Activated naive CD4-positive, alpha-beta T cell treated with anti-CD3 and anti-CD28 coated beads, Interleukin-2, amount 50 U/mL, for 24 hours (primary cell): ENCODE results near the gene EED.
"Not testable (repeated sequence)": the region's sequence is repeated elsewhere in the genome, so short reads cannot be mapped to it uniquely, and the experiment has no call there.

Experiments used
- H3K27ac Mint-ChIP-seq: one replicate; pipeline ENCODE4 v1.8.0; 2021; ENCODE audit warnings: mild to moderate bottlenecking, mixed read lengths
- H3K27me3 Mint-ChIP-seq: one replicate; pipeline ENCODE4 v1.8.0; 2021; ENCODE audit warnings: mixed read lengths
- H3K36me3 Mint-ChIP-seq: one replicate; pipeline ENCODE4 v1.8.0; 2021; ENCODE audit warnings: mixed read lengths
- H3K4me1 Mint-ChIP-seq: one replicate; pipeline ENCODE4 v1.8.0; 2021; ENCODE audit warnings: mixed read lengths
- H3K4me3 Mint-ChIP-seq: one replicate; pipeline ENCODE4 v1.8.0; 2021; ENCODE audit warnings: mild to moderate bottlenecking, mixed read lengths
- H3K9me3 Mint-ChIP-seq: one replicate; pipeline ENCODE4 v1.8.0; 2021; ENCODE audit warnings: mixed read lengths

Gene EED

DNA sequence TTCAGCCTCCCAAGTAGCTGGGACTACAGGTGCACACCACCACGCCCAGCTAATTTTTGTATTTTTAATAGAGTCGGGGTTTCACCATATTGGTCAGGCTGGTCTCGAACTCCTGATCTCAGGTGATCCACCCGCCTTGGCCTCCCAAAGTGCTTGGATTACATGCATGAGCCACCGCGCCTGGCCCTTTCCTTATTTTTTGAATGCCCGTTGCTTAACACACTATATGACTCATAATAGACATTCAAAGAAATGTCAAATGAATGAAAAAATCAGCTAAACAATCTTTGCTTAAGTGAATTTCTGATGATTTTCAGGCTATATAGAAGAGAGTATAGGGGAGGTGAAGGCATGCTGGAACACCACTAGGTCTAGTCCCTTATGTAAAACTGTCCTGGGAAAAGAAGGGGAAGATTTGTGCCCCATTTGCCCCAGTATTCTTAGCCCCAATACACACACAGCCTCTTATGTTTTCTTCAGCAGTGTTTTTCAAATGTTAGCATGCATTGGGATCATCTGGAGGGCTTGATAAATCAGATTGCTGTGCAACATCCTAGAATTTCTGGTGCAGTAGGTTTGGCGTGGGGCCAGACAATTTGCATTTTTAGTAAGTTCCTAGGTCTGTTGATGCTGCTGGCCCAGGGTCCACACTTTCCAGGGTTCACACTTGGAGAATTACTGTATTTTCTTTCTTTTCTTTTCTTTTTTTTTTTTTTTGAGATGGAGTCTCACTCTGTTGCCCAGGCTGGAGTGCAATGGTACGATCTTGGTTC lies 45.1 kb downstream of the EED start:
- not testable (repeated sequence) for H3K4me3 Mint-ChIP-seq, H3K36me3 Mint-ChIP-seq, H3K27ac Mint-ChIP-seq, H3K27me3 Mint-ChIP-seq, H3K9me3 Mint-ChIP-seq
- H3K4me1 Mint-ChIP-seq, result peaks cover 49% of the 10 kb centered on the region

DNA sequence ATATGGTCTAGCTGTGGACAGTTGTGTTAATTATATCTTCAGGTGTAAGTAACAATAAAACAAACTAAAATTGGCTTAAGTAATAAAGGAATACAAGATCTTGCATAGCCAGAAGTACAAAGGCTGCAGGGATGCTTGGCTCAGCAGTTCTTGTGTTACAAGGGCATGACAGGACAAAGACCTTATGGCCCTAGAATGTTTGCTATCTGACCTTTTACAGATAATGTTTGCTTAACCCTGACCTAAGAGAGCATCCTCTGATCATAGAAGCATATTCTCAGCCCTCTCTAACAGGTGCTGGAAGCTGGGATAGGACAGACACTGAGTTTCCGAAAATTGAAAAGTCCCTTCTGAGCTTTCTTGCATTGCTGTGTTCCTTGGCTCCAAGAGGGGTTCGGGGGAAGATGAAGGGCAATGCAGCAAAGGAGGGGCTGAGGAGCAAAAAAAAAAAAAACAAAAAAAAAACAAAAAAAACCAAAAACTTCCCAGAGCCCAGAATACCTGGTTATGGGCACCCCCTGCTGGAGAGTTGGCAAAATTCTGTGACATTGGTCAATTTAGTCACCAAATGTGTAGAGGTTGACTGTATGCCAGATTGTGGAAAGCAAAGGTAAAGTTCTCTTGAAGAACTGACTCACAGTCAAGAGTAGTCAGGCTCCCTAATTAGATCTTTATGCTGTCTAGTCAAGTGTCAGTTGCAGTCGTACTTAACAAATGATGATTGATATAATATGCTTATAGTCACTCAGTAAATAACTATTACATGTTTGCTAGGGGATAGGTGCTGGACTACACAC lies 47.1 kb downstream of the EED start:
- H3K27me3 Mint-ChIP-seq, result no peaks in the 10 kb centered on the region
- no peaks in the 10 kb centered on the region for H3K9me3 Mint-ChIP-seq
- no peak overlapping the region for H3K4me3 Mint-ChIP-seq
- peak overlapping the region; percentile 31 for H3K27ac Mint-ChIP-seq
- H3K36me3 Mint-ChIP-seq, result peaks cover 4% of the 10 kb centered on the region
- H3K4me1 Mint-ChIP-seq, result peaks cover 42% of the 10 kb centered on the region

DNA sequence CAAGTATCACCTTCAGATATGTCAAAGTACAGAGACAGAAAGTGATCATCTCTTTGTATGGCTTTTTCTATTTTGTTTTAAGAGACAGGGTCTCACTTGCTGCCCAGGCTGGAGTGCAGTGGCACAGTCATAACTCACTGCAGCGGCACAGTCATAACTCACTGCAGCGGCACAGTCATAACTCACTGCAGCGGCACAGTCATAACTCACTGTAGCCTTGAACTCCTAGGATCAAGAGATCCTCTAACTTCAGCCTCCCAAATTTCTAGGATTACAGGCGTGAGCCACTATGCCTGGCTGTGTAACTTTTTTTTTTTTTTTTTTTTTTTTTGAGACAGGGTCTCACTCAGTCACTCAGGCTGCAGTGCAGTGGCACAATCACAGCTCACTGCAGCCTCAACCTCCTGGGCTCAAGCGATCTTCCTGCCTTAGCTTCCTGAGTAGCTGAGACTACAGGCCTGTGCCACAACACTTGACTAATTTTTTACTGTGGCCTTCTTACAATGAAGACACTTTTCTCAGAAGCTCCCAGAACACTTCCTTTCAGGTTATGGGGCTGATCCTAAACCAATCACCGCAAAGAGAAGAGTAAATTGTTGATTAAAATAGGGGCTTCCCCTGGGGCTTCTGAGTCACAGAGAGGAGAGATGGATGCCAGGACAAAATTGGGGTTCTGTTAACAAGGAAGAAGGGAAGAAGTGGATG lies 48.5 kb downstream of the EED start:
- peaks cover 31% of the 10 kb centered on the region for H3K4me1 Mint-ChIP-seq
- peak overlapping the region; percentile 85 for H3K27ac Mint-ChIP-seq
- H3K27me3 Mint-ChIP-seq, result no peaks in the 10 kb centered on the region
- H3K4me3 Mint-ChIP-seq, result no peak overlapping the region
- H3K9me3 Mint-ChIP-seq, result no peaks in the 10 kb centered on the region
- H3K36me3 Mint-ChIP-seq, result peaks cover 2% of the 10 kb centered on the region

DNA sequence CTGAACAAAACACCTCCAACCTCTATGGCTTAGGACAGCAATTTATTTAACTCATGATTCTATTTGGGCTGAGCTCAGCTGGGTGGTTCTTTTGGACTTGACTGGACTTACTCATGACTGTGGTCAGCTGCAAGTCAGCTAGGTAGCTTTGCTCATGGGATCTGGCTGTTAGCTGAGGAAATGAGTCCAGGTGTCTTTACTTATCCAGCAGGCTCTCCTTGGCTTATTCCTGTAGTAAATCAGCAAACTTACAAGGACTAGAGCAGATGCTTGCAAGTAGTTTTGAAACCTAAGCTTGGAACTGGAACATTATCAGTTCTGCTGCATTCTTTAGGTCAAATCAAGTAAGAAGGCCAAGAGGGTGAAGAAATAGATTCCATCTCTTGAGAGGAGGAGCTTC lies 49.5 kb downstream of the EED start:
- Mint-ChIP-seq H3K27me3 (no peaks in the 10 kb centered on the region), H3K9me3 (no peaks in the 10 kb centered on the region), H3K4me1 (peaks cover 22% of the 10 kb centered on the region), H3K36me3 (peaks cover 2% of the 10 kb centered on the region), H3K4me3 (no peak overlapping the region), H3K27ac (no peak overlapping the region)

DNA sequence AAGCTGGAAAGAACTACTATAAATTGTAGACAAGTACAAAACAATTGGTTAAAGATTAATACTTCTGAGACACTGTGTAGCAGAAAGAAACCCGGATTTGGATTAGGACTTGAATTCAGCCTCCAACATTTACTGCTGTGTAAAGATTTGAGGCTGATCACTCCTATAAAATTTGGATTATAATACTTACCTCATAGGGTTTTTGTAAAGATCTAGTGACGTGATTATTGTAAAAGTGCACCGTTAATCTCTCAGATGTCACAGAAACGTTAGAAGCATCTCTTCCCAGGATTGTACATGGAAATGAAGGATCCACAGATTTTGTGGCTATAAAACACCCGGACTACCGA lies 57.2 kb downstream of the EED start:
- Mint-ChIP-seq H3K9me3 (no peaks in the 10 kb centered on the region), H3K36me3 (peaks cover 2% of the 10 kb centered on the region), H3K27ac (peak overlapping the region; percentile 98), H3K27me3 (no peaks in the 10 kb centered on the region), H3K4me1 (peaks cover 33% of the 10 kb centered on the region), H3K4me3 (peak overlapping the region; percentile 99)

DNA sequence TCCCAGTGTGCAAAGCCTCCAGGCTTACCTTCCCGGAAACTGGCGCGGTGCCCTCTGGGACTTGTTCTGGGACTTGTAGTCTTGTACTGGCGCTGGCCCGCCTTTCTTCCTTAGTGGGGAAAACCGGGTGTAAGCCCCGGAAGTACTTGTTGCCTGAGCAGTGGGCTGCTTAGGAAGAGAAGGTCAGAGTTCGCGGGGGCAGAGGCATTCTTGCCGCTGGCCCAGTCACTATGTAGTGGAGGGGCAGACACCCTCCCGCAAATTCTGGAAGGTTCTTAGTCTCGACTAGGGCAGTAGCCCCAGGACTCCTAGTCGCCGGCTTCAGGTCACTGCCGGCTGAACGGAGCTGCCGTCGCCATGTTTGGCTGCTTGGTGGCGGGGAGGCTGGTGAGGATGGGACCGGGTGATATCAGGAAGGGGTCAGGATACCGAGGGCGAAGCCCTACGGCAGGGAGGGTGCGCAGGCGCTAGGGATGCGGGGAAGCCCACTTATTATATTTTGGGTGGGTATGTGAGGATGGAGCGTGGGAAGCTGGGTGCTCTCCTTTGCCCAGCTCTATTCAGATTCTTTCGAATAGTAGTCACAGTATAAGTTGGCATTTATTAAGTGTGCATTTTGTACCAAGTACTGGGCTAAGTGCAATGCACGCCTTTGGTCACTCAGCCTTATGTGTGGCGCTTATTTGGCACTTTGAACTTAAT lies 57.7 kb downstream of the EED start, which contains the start of gene HIKESHI:
Gene HIKESHI, plus strand, starts transcription at position 149 of the 702 bp plus-strand sequence. Its CDS starts 209 bp downstream, at position 358.
- H3K4me3 Mint-ChIP-seq, result peak within 1 kb of the TSS; percentile 99
- H3K27ac Mint-ChIP-seq, result peak within 1 kb of the TSS; percentile 98
- H3K4me1 Mint-ChIP-seq, result peaks cover 33% of the 10 kb centered on the region
- H3K36me3 Mint-ChIP-seq, result peaks cover 2% of the 10 kb centered on the region
- no peaks in the 10 kb centered on the region for H3K27me3 Mint-ChIP-seq
- H3K9me3 Mint-ChIP-seq, result no peaks in the 10 kb centered on the region

DNA sequence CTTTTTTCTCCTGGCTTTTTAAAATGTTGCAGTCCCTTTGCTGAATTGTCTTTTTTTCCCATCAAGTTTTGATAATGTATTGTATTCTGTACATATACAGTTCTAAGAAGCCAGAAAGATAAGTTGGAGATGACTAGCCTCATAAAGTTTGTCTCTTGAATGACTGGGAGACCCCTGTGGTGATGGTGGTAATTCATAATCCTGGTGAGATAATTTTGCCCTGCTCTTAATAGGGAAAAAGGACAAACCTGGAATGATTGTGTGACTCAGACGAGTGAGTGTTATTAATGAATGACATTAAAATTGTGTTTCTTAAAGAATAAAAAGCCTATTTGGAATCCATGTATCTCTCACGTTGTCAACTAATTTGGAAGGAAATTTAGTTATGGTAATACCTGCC lies 58.7 kb downstream of the EED start:
- H3K4me3 Mint-ChIP-seq, result peak overlapping the region; percentile 99

DNA sequence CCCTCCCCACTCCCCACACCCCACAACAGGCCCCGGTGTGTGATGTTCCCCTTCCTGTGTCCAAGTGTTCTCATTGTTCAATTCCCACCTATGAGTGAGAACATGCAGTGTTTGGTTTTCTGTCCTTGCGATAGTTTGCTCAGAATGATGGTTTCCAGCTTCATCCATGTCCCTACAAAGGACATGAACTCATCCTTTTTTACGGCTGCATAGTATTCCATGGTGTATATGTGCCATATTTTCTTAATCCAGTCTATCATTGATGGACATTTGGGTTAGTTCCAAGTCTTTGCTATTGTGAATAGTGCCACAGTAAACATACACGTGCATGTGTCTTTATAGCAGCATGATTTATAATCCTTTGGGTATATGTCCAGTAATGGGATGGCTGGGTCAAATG lies 64.2 kb downstream of the EED start:
- Mint-ChIP-seq H3K36me3 (peaks cover 25% of the 10 kb centered on the region), H3K4me1 (peaks cover 57% of the 10 kb centered on the region)
- not testable (repeated sequence) for H3K27ac Mint-ChIP-seq, H3K4me3 Mint-ChIP-seq, H3K27me3 Mint-ChIP-seq, H3K9me3 Mint-ChIP-seq

More for the DNA sequence above, 58.7 kb downstream of the EED start:
- Mint-ChIP-seq H3K27ac (peak overlapping the region; percentile 79), H3K9me3 (no peaks in the 10 kb centered on the region), H3K4me1 (peaks cover 33% of the 10 kb centered on the region), H3K27me3 (no peaks in the 10 kb centered on the region), H3K36me3 (peaks cover 2% of the 10 kb centered on the region)

DNA sequence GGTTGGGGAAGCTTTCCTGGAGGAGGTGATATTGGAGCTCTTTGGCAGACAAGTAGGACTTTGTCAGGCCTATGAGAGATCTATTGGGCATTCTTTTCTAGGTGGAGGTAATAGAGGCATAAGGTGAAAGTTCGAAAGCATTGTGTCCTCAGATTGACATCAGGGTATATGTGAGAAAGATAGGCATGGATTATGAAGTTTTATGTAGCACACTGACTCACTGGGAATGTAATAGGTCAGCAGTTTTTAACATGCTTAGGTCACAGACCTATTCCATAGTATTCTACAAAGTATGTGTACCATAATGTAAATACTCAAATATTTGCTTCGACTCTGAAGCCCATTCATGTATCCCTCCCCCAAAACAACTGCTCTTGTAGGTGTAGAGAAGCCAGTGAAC lies 69.2 kb downstream of the EED start:
- Mint-ChIP-seq H3K36me3 (peaks cover 34% of the 10 kb centered on the region), H3K27me3 (no peaks in the 10 kb centered on the region), H3K9me3 (no peaks in the 10 kb centered on the region), H3K27ac (peak overlapping the region; percentile 6), H3K4me1 (peaks cover 44% of the 10 kb centered on the region), H3K4me3 (no peak overlapping the region)

DNA sequence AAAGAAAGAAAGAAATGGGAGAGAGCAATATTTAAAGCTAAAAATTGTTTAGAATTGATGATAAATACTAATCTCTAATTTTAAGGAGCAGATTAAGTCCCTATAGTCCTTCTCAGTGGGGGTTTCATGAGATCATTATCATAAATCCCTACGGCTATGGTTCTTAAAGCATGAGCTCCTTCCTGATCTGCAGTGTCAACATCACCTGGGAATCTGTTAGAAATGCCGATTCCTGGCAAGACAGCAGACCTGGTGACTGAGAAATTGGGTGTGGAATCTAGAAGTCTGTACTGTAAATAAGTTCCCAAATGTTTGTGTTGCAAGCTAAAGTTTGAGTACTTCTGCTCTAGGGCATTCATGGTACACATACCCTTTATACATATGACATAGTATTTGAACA lies 70.1 kb downstream of the EED start:
- Mint-ChIP-seq H3K36me3 (peaks cover 32% of the 10 kb centered on the region), H3K27me3 (no peaks in the 10 kb centered on the region)

More for the DNA sequence above, 70.1 kb downstream of the EED start:
- no peak overlapping the region for H3K27ac Mint-ChIP-seq
- peaks cover 39% of the 10 kb centered on the region for H3K4me1 Mint-ChIP-seq
- no peak overlapping the region for H3K4me3 Mint-ChIP-seq
- no peaks in the 10 kb centered on the region for H3K9me3 Mint-ChIP-seq
